Ishikawa (cell line): ENCODE data around the gene FSTL3.
A peak's percentile ranks its signal among the peaks of the same experiment; 100 is the strongest.

Source experiments
- CEBPB ChIP-seq: IDR thresholded peaks from 2 replicates; pipeline ENCODE4 v1.6.1; 2012
- CREB1 ChIP-seq: IDR thresholded peaks from 2 replicates; pipeline ENCODE4 v1.6.1; 2012; ENCODE audit warnings: low read depth
- EGR1 ChIP-seq: IDR thresholded peaks from 2 replicates; pipeline ENCODE4 v1.6.1; 2012
- EP300 ChIP-seq: IDR thresholded peaks from 2 replicates; pipeline ENCODE4 v1.6.1; 2012; ENCODE audit warnings: borderline replicate concordance
- FOXM1 ChIP-seq: IDR thresholded peaks from 2 replicates; pipeline ENCODE4 v1.6.1; 2012; ENCODE audit warnings: low read depth, borderline replicate concordance
- NFIC ChIP-seq: IDR thresholded peaks from 2 replicates; pipeline ENCODE4 v1.6.1; 2012
- RAD21 ChIP-seq: IDR thresholded peaks from 2 replicates; pipeline ENCODE4 v1.6.1; 2012; ENCODE audit warnings: low read depth
- REST ChIP-seq: IDR thresholded peaks from 2 replicates; pipeline ENCODE4 v1.6.1; 2012; ENCODE audit warnings: low read depth, mild to moderate bottlenecking
- TAF1 ChIP-seq: IDR thresholded peaks from 2 replicates; pipeline ENCODE4 v1.6.1; 2012; ENCODE audit warnings: low read depth, mild to moderate bottlenecking
- ZBTB7A ChIP-seq: IDR thresholded peaks from 2 replicates; pipeline ENCODE4 v1.6.1; 2012; ENCODE audit warnings: low read depth
- TF ChIP-seq, protein P1 (sequence below): IDR thresholded peaks from 2 replicates; pipeline ENCODE4 v1.6.1; 2012

- TF ChIP-seq CEBPB (no peak), NFIC (no peak), RAD21 (no peak), CREB1 (no peak), TAF1 (no peak; the same call in none of the 2 replicates), ZBTB7A (no peak), EP300 (no peak), REST (no peak), FOXM1 (no peak), EGR1 (peak; percentile 57; the same call in 1 of the 2 replicates)
- TF ChIP-seq, protein P1, sequence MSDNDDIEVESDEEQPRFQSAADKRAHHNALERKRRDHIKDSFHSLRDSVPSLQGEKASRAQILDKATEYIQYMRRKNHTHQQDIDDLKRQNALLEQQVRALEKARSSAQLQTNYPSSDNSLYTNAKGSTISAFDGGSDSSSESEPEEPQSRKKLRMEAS = peak; percentile 37
Observed at GRCh38 chr19:662962-663681, 13.1 kb upstream of the FSTL3 start, which contains the start of gene RNF126.
